HepG2 (cell line): Measurements from ENCODE around the gene ALOX5AP. TPM values are rescaled to one million over a fixed set of nuclear protein-coding genes. Genes with fewer than 3 reads are reported as not detected.

Source experiments
- ATAC-seq: fragments of 200-7000 bp; cut with Tn5 transposase; 3 replicates; pipeline ENCODE4 v1.9.1; 2020; ENCODE audit warnings: mild to moderate bottlenecking, moderate library complexity
- BruUV-seq: library from RNA; stranded (reverse); fragments of 400-500 nt; replicated peaks from 2 replicates; lab custom pipeline; 2021; lab: Mats Ljungman, UMichigan
- CTCF ChIA-PET: fragments of 300-600 bp; formaldehyde crosslinking; extraction: SDS; loops from one replicate; lab custom pipeline; 2021; ENCODE audit warnings: low total read pairs, inconsistent platforms, low intra/inter-chr PET ratio; lab: Yijun Ruan, JAX
- POLR2A ChIA-PET: fragments of 350-600 bp; sonication (Branson Sonifier 250); formaldehyde crosslinking; loops from one replicate; lab custom pipeline; 2020; ENCODE audit warnings: antibody characterized with exemption, inconsistent platforms; lab: Yijun Ruan, JAX
- DNase-seq: peaks from one replicate; pipeline ENCODE4 v3.0.0-alpha.2; 2015; ENCODE audit warnings: low spot score
- FAIRE-seq: peaks from 3 replicates; lab custom pipeline; 2011; peaks lifted over from hg19 to GRCh38; lab: Jason Lieb, UNC
- H2AFZ ChIP-seq: one replicate; pipeline ENCODE4 v1.6.1; 2011; ENCODE audit warnings: low read length, inconsistent platforms
- H3K27ac ChIP-seq: fragments of 300-600 bp; 3 replicates; pipeline ENCODE4 v1.8.0; 2011; ENCODE audit warnings: mixed run types, mild to moderate bottlenecking, mixed read lengths, low read length, inconsistent platforms; ENCODE audit not compliant: insufficient read depth; ENCODE audit errors: extremely low read length
- H3K27me3 ChIP-seq, 2 experiments: fragments of 200-600 bp in 1 of 2; 2 replicates in 1 of 2; 3 replicates in 1 of 2; pipeline versions ENCODE4 v1.6.0 to v1.8.0; 2011; ENCODE audit warnings: low read length in 2 of 2, mild to moderate bottlenecking in 2 of 2, moderate library complexity in 2 of 2, inconsistent platforms in 1 of 2; ENCODE audit not compliant: insufficient read depth in 2 of 2, control insufficient read depth in 1 of 2
- H3K36me3 ChIP-seq, 2 experiments: fragments of 200-600 bp in 1 of 2; replicated peaks in 1 of 2; 2 replicates in 1 of 2; 3 replicates in 1 of 2; pipeline versions ENCODE4 v1.5.1 to v1.8.0; 2011; ENCODE audit warnings: low read length in 2 of 2, inconsistent platforms in 1 of 2; ENCODE audit not compliant: insufficient read depth in 2 of 2, control insufficient read depth in 1 of 2
- H3K4me1 ChIP-seq: 2 replicates; pipeline ENCODE4 v1.5.1; 2012; ENCODE audit warnings: low read length, inconsistent platforms; ENCODE audit not compliant: insufficient read depth
- H3K4me2 ChIP-seq: 2 replicates; pipeline ENCODE4 v1.6.0; 2011; ENCODE audit warnings: low read depth, low read length, inconsistent platforms
- H3K4me3 ChIP-seq, 3 experiments: fragments of 200-600 bp in 1 of 3; sonication (generic), shearing (Covaris generic) in 1 of 3; replicated peaks in 1 of 3; 2 replicates each; pipeline ENCODE4 v1.5.1; 2011 to 2016; ENCODE audit warnings: low read length in 3 of 3, inconsistent platforms in 2 of 3, low read depth in 2 of 3, mild to moderate bottlenecking in 2 of 3, control low read depth in 1 of 3, mixed read lengths in 1 of 3; ENCODE audit not compliant: insufficient read depth in 1 of 3
- H3K79me2 ChIP-seq: one replicate; pipeline ENCODE4 v1.6.1; 2011; ENCODE audit warnings: low read length, inconsistent platforms; ENCODE audit not compliant: insufficient read depth
- H3K9ac ChIP-seq: 2 replicates; pipeline ENCODE4 v1.6.0; 2011; ENCODE audit warnings: mild to moderate bottlenecking, low read depth, low read length, inconsistent platforms; ENCODE audit not compliant: insufficient read depth
- H3K9me3 ChIP-seq: 2 replicates; pipeline ENCODE4 v1.5.1; 2012; ENCODE audit warnings: mild to moderate bottlenecking, low read length
- H4K20me1 ChIP-seq: 2 replicates; pipeline ENCODE4 v1.6.0; 2011; ENCODE audit warnings: inconsistent platforms, mild to moderate bottlenecking, low read length, moderate library complexity; ENCODE audit not compliant: insufficient read depth
- CBFB ChIP-seq: sonication (generic); formaldehyde crosslinking; IDR thresholded peaks from 2 replicates; pipeline ENCODE4 v1.4.0; 2020; ENCODE audit warnings: missing genetic modification reagents
- CHCHD3 ChIP-seq: sonication (generic); formaldehyde crosslinking; IDR thresholded peaks from 2 replicates; pipeline ENCODE4 v1.8.0; 2022; ENCODE audit warnings: mild to moderate bottlenecking, missing genetic modification reagents, moderate library complexity
- HDAC1 ChIP-seq: sonication (generic); formaldehyde crosslinking; IDR thresholded peaks from 2 replicates; pipeline ENCODE4 v1.5.1; 2020; ENCODE audit warnings: mild to moderate bottlenecking, missing genetic modification reagents
- HOXA5 ChIP-seq: sonication (generic); formaldehyde crosslinking; IDR thresholded peaks from 2 replicates; pipeline ENCODE4 v1.4.0; 2020; ENCODE audit warnings: missing genetic modification reagents
- SRSF4 ChIP-seq: fragments of 200-400 bp; formaldehyde crosslinking; IDR thresholded peaks from one replicate; pipeline ENCODE4 v1.6.1; 2018; ENCODE audit warnings: mild to moderate bottlenecking, low read depth, low read length, moderate library complexity; ENCODE audit not compliant: poor library complexity, severe bottlenecking
- TSC22D2 ChIP-seq: sonication (generic); formaldehyde crosslinking; IDR thresholded peaks from 2 replicates; pipeline ENCODE4 v1.5.1; 2020; ENCODE audit warnings: missing genetic modification reagents, mild to moderate bottlenecking, borderline replicate concordance
- ZBTB25 ChIP-seq: IDR thresholded peaks from 2 replicates; pipeline ENCODE4 v1.6.1; 2018; ENCODE audit warnings: missing genetic modification reagents
- ZNF143 ChIP-seq: sonication (generic); formaldehyde crosslinking; IDR thresholded peaks from 2 replicates; pipeline ENCODE4 v1.4.0; 2020; ENCODE audit warnings: missing genetic modification reagents
- ZNF772 ChIP-seq: sonication (generic); formaldehyde crosslinking; IDR thresholded peaks from 2 replicates; pipeline ENCODE4 v1.5.0; 2020; ENCODE audit warnings: mild to moderate bottlenecking, missing genetic modification reagents
- WGBS: methylation state at CpG from one replicate; pipeline ENCODE4 v1.1.6; 2017; ENCODE audit warnings: low lambda C conversion rate; 5-methylcytosine and 5-hydroxymethylcytosine counted together
- in situ Hi-C: cut with HindIII; loops from 2 replicates; pipeline ENCODE4 v1.10.0; 2017; ENCODE audit warnings: low pct_unique_long_range_greater_than_20kb; ENCODE audit not compliant: extremely low pct_ligation_motif_present
- intact Hi-C: fragments of 100-400 bp; cut with micrococcal nuclease; formaldehyde crosslinking; loops from one replicate; pipeline ENCODE4 v1.10.0; 2022; ENCODE audit not compliant: unreplicated experiment
- polyA plus RNA-seq, 8 experiments: library from polyadenylated mRNA; depleted of rRNA in 3 of 8; stranded (reverse) in 7 of 8; unstranded in 1 of 8; fragments of >200 nt; fragmentation: Illumina TruSeq in 4 of 8; extraction: Trizol in 4 of 8; gene quantifications; 2 replicates each; pipeline versions ENCODE4 v1.2.1 to v1.2.3, GENCODE V29; 2011 to 2016; ENCODE audit warnings: low read depth in 4 of 8, missing spikeins in 1 of 8, mixed read lengths in 1 of 8; ENCODE audit not compliant: insufficient read depth in 1 of 8
- total RNA-seq, 5 experiments: library from RNA; depleted of rRNA; stranded (reverse); fragments of >200 nt; fragmentation: Illumina TruSeq; extraction: Trizol; gene quantifications; 2 replicates each; pipeline ENCODE4 v1.2.3, GENCODE V29; 2016; ENCODE audit warnings: low read depth in 1 of 5
- TF ChIP-seq, protein P1 (sequence below): sonication (generic); formaldehyde crosslinking; IDR thresholded peaks from 2 replicates; pipeline ENCODE4 v1.5.1; 2020; ENCODE audit warnings: mild to moderate bottlenecking, missing genetic modification reagents, moderate library complexity
- TF ChIP-seq, protein P2 (sequence below): sonication (generic); formaldehyde crosslinking; IDR thresholded peaks from 2 replicates; pipeline ENCODE4 v1.4.0; 2020; ENCODE audit warnings: mild to moderate bottlenecking, missing genetic modification reagents

ALOX5AP gene
- total and polyA plus RNA-seq, 2 of the 13 experiments (the other 11 are each of a cell fraction or from before 2014, with no cell fraction given): 0.97 to 1.2 TPM

- no peak overlapping the region for H3K4me2 ChIP-seq
- BruUV-seq: no TSS peak
- no peak overlapping the region for H2AFZ ChIP-seq
- H3K27me3 ChIP-seq: no peaks in the 10 kb centered on the region
- TF ChIP-seq TSC22D2 (CRISPR knock-in tag) (no peak), HDAC1 (CRISPR knock-in tag) (no peak), ZNF772 (CRISPR knock-in tag) (no peak), ZBTB25 (CRISPR knock-in tag) (no peak), CBFB (CRISPR knock-in tag) (no peak), ZNF143 (CRISPR knock-in tag) (no peak), HOXA5 (CRISPR knock-in tag) (no peak), SRSF4 (no peak), CHCHD3 (no peak)
- TF ChIP-seq, protein P1, sequence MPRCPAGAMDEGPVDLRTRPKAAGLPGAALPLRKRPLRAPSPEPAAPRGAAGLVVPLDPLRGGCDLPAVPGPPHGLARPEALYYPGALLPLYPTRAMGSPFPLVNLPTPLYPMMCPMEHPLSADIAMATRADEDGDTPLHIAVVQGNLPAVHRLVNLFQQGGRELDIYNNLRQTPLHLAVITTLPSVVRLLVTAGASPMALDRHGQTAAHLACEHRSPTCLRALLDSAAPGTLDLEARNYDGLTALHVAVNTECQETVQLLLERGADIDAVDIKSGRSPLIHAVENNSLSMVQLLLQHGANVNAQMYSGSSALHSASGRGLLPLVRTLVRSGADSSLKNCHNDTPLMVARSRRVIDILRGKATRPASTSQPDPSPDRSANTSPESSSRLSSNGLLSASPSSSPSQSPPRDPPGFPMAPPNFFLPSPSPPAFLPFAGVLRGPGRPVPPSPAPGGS (CRISPR knock-in tag): no peak
- TF ChIP-seq, protein P2, sequence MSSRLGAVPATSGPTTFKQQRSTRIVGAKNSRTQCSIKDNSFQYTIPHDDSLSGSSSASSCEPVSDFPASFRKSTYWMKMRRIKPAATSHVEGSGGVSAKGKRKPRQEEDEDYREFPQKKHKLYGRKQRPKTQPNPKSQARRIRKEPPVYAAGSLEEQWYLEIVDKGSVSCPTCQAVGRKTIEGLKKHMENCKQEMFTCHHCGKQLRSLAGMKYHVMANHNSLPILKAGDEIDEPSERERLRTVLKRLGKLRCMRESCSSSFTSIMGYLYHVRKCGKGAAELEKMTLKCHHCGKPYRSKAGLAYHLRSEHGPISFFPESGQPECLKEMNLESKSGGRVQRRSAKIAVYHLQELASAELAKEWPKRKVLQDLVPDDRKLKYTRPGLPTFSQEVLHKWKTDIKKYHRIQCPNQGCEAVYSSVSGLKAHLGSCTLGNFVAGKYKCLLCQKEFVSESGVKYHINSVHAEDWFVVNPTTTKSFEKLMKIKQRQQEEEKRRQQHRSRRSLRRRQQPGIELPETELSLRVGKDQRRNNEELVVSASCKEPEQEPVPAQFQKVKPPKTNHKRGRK (CRISPR knock-in tag): no peak
- in situ Hi-C loops (no loop called here), intact Hi-C loops (no loop called here)
- H3K36me3 ChIP-seq: no peaks in the 10 kb centered on the region
- DNase-seq (no peak), ATAC-seq (no peak), FAIRE-seq (no peak)
- no peak overlapping the region for H3K4me3 ChIP-seq
- 32% methylated on average over 3 of the region's 3 CpGs for whole genome bisulfite sequencing
- H4K20me1 ChIP-seq: no peaks in the 10 kb centered on the region
- ChIA-PET CTCF (no interaction called here), POLR2A (no interaction called here)
- no peak overlapping the region for H3K9ac ChIP-seq
- no peak overlapping the region for H3K27ac ChIP-seq
- H3K4me1 ChIP-seq: peaks cover 5% of the 10 kb centered on the region
- no peaks in the 10 kb centered on the region for H3K79me2 ChIP-seq
- no peaks in the 10 kb centered on the region for H3K9me3 ChIP-seq
Observed at GRCh38 chr13:30724778-30725177, 10.6 kb upstream of the ALOX5AP start.
